ENCODE results near the gene DNTT.

DNTT gene

DNA sequence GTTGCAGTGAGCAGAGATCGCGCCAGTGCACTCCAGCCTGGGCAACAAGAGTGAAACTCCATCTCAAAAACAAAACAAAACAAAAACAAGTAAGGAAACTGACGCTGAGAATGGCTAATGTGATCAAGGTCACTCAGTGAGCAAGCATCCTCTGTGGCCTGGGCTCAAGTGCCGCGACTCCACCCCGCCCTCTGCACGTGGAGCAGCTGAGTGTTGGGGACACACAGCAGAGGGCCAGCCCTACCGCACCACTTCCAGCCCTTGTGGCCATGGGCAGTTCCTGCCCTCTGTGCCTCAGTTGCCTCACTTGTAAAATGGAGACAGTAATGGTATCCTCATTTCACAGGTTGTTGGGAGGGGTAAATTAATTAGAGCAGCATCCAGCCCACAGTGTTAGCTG lies 75.5 kb downstream of the DNTT start:
- DNase-seq (ENCODE audit: low read depth) = no peak

DNA sequence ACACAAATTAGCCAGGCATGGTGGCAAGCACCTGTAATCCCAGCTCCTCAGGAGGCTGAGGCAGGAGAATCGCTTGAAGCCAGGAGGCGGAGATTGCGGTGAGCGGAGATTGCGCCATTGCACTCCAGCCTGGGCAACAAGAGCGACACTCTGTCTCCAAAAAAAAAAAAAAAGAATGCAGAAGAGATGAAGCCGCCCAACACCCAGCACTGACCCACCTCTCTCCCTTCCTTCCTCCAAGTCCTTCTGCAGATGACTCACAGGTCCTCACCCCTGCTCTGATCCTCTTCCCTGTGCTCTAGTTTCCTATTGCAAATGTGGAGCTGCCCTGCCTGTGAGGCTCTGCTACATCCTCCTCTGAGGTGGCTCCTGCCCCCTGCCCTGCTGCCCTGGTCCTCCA lies 76.6 kb downstream of the DNTT start:
- no peak for DNase-seq (ENCODE audit: low read depth)

DNA sequence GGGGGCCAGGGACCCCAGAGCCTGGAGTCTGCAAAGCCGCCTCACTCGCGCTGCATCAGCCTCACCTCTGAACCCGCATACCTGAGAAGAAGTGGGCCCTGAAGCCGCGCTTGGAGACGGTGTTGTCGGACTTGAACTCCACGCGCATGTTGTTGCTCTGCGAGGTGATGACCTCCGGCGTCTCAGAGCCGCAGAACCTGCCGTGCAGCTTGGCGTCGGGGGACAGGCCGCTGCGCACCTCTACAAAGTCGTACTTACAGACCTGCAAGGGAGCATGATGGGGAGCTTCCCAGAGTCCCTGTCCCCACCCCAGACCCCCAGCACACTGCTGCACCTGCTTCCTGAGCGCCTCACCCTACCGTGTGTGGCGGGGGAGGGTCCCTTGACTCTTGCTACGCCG lies 80.3 kb downstream of the DNTT start:
- no peak for DNase-seq (ENCODE audit: low read depth)

DNA sequence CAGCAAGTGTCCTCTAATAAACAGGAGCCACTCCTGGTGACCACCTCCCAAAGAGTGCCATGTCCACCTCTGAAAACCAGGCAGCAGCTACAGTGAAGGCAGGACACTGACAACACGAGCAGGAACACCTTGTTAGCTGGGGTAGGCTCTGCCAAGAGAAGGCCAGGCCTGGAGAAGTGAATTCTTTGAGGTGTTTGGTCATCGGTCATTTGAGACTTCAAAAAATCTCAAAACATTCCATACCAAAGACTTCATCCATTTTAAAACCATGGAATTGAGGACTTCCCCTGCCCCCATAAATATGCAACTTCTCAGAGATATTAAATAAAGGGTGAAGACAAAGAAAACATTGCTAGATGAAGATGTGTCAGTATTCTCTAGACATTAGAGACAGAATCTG lies 82.9 kb downstream of the DNTT start:
- no peak for DNase-seq (ENCODE audit: low read depth)

DNA sequence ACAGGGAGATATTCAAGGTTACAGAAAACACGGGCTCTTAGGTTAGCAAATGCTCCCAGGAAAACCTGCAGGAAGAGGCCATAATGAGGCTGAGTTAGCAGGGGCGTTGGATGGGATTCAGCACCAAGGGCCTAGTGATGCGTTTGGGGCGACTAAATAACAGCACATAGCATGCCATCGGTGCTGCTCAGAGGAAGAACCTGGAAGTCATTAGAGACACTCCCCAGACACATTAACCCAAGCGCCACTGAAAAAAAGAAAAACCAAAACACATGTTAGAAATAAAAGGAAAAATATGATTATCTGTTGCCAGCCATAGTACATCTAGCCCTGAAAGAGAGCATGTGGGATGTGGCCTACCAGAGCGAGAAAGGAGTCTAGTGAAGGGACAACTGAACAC lies 83.4 kb downstream of the DNTT start:
- no peak for DNase-seq (ENCODE audit: low read depth)
